NT2/D1 (cell line): ENCODE results near the gene MFRP.

Experiments
- DNase-seq: peaks from one replicate; pipeline ENCODE4 v3.0.0-alpha.2; 2011; ENCODE audit warnings: low read depth, low spot score
- H3K27me3 ChIP-seq: 2 replicates; pipeline ENCODE4 v1.6.0; 2011; ENCODE audit warnings: mild to moderate bottlenecking; ENCODE audit not compliant: insufficient read length, insufficient read depth
- H3K36me3 ChIP-seq: 2 replicates; pipeline ENCODE4 v1.6.1; 2011; ENCODE audit warnings: mild to moderate bottlenecking, low read length, mixed read lengths; ENCODE audit not compliant: insufficient read depth, insufficient read length
- H3K4me1 ChIP-seq: 2 replicates; pipeline ENCODE4 v1.5.1; 2011; ENCODE audit not compliant: insufficient read depth, insufficient read length
- H3K4me3 ChIP-seq: 2 replicates; pipeline ENCODE4 v1.5.1; 2011; ENCODE audit warnings: low read depth; ENCODE audit not compliant: insufficient read length
- H3K9ac ChIP-seq: 2 replicates; pipeline ENCODE4 v1.6.0; 2011; ENCODE audit warnings: low read depth; ENCODE audit not compliant: insufficient read length
- H3K9me3 ChIP-seq: 2 replicates; pipeline ENCODE4 v1.5.1; 2011; ENCODE audit warnings: mild to moderate bottlenecking, low read length; ENCODE audit not compliant: insufficient read depth
- SUZ12 ChIP-seq: IDR thresholded peaks from 2 replicates; pipeline ENCODE4 v1.6.1; 2011; ENCODE audit not compliant: insufficient read length, insufficient read depth; ENCODE audit errors: extremely low read depth
- YY1 ChIP-seq: IDR thresholded peaks from 2 replicates; pipeline ENCODE4 v1.6.1; 2011; ENCODE audit not compliant: insufficient read length, insufficient read depth
- ZNF274 ChIP-seq: IDR thresholded peaks from 2 replicates; pipeline ENCODE4 v1.6.1; 2011; ENCODE audit warnings: mild to moderate bottlenecking, low read depth, low read length

Gene MFRP

GRCh38 chr11:119352857-119353260, 6.4 kb upstream of the MFRP start:
- no peak for DNase-seq
- no peak for TF ChIP-seq YY1
- TF ChIP-seq SUZ12: no peak
- no peak for TF ChIP-seq ZNF274
- Histone ChIP-seq H3K36me3 (peaks cover 6% of the 10 kb centered on the region), H3K9ac (no peak overlapping the region), H3K27me3 (peaks cover 6% of the 10 kb centered on the region), H3K9me3 (no peaks in the 10 kb centered on the region), H3K4me1 (no peaks in the 10 kb centered on the region), H3K4me3 (no peak overlapping the region)

DNA sequence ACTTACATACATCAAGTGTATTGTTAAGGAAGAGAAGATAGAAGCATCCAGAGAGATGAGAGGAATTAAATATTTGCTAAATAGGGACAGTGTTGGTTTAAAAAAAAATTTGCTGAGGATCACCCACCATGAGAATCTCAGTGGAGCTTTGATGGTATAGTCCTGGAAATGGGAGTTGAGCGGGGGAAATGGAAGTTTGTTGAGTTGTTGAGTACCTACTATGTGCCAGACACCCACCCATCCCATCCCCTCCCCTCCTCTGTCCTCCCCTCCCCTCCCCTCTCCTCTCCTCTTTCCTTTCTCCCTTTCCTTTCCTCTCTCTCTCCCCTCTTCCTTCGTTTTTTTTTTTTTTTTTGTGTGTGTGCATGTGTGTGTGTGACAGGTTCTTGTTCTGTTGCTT, 4.7 kb upstream of the MFRP start:
- peaks cover 2% of the 10 kb centered on the region for H3K27me3 ChIP-seq
- no peak for TF ChIP-seq SUZ12
- TF ChIP-seq ZNF274: no peak
- no peak for TF ChIP-seq YY1
- DNase-seq: no peak
- no peaks in the 10 kb centered on the region for H3K9me3 ChIP-seq
- H3K36me3 ChIP-seq: no peaks in the 10 kb centered on the region
- no peak overlapping the region for H3K9ac ChIP-seq
- H3K4me1 ChIP-seq: no peaks in the 10 kb centered on the region
- no peak overlapping the region for H3K4me3 ChIP-seq

DNA sequence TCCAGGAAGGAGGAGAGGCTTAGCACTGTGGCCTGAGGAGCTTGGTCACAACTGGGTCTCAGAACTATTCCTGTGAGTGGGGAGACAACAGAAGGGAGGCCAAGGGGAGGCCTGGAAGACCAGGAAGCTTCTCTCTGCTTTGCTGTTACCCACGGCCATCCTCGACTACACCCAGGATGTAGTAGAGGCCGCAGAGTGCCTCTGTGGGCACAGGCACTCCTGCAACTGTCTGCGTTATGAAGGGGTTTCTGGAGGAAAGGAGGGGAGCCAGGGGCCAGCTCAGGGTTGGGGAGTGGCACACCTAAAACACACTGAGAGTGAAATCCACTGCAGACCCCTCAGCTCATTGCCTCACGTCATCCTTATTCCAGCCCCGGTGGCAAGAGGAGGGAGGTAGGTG, 3.8 kb upstream of the MFRP start:
- TF ChIP-seq YY1 (no peak), SUZ12 (no peak), ZNF274 (no peak)
- no peaks in the 10 kb centered on the region for H3K9me3 ChIP-seq
- no peaks in the 10 kb centered on the region for H3K36me3 ChIP-seq
- H3K27me3 ChIP-seq: peaks cover 5% of the 10 kb centered on the region
- no peak overlapping the region for H3K4me3 ChIP-seq
- H3K4me1 ChIP-seq: no peaks in the 10 kb centered on the region
- no peak overlapping the region for H3K9ac ChIP-seq
- no peak for DNase-seq

- TF ChIP-seq YY1 (no peak), ZNF274 (no peak), SUZ12 (no peak)
- no peaks in the 10 kb centered on the region for H3K4me1 ChIP-seq
- H3K9me3 ChIP-seq: no peaks in the 10 kb centered on the region
- no peak overlapping the region for H3K4me3 ChIP-seq
- peaks cover 9% of the 10 kb centered on the region for H3K27me3 ChIP-seq
- H3K9ac ChIP-seq: no peak overlapping the region
- DNase-seq: no peak
- H3K36me3 ChIP-seq: no peaks in the 10 kb centered on the region
Observed at GRCh38 chr11:119347940-119348605, 1.6 kb upstream of the MFRP start.

DNA sequence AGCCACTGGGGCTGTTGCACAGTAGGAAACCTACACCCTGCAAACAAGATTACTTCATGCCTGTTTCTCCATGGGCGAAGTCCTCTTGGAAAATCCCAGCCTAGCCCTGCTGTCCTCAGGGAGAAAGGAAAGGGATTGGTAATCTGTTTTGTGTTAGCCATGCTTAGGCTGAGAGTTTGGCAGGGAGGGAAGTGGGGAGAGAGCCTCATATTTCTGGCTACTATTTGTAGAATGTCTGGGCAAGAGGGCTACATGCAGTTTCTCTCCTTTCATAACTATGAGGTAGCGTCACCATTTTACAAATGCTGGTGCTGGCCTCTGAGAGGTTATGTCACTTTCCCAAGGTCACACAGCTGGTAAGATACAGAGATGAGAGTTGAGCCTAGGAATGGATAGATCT, 737 bp upstream of the MFRP start:
- Histone ChIP-seq H3K4me1 (no peaks in the 10 kb centered on the region), H3K9ac (no peak overlapping the region), H3K36me3 (no peaks in the 10 kb centered on the region), H3K9me3 (no peaks in the 10 kb centered on the region), H3K4me3 (no peak overlapping the region), H3K27me3 (peaks cover 16% of the 10 kb centered on the region)
- no peak for DNase-seq
- TF ChIP-seq YY1 (no peak), SUZ12 (no peak), ZNF274 (no peak)

GRCh38 chr11:119345685-119346084, 820 bp downstream of the MFRP start:
- H3K4me1 ChIP-seq: peaks cover 4% of the 10 kb centered on the region
- no peaks in the 10 kb centered on the region for H3K9me3 ChIP-seq
- no peak overlapping the region for H3K9ac ChIP-seq
- H3K27me3 ChIP-seq: peaks cover 31% of the 10 kb centered on the region
- no peak overlapping the region for H3K4me3 ChIP-seq
- DNase-seq: no peak
- no peaks in the 10 kb centered on the region for H3K36me3 ChIP-seq
- TF ChIP-seq YY1: no peak
- TF ChIP-seq ZNF274: no peak
- TF ChIP-seq SUZ12: no peak

GRCh38 chr11:119344291-119345010, 2.1 kb downstream of the MFRP start:
- Histone ChIP-seq H3K4me1 (peaks cover 4% of the 10 kb centered on the region), H3K9ac (no peak overlapping the region), H3K27me3 (peaks cover 37% of the 10 kb centered on the region), H3K4me3 (no peak overlapping the region), H3K36me3 (no peaks in the 10 kb centered on the region), H3K9me3 (no peaks in the 10 kb centered on the region)
- no peak for DNase-seq
- no peak for TF ChIP-seq ZNF274
- no peak for TF ChIP-seq SUZ12
- no peak for TF ChIP-seq YY1
